ENCODE data around the gene PRDM2.

The PRDM2 gene

GRCh38 chr1:13798120-13798519 lies 98.1 kb downstream of the PRDM2 start:
- no peak for DNase-seq

- no peak for DNase-seq
Observed at GRCh38 chr1:13799502-13800283, 99.7 kb downstream of the PRDM2 start.

- no peak for DNase-seq
Observed at GRCh38 chr1:13801232-13801631, 101.2 kb downstream of the PRDM2 start.

GRCh38 chr1:13801655-13802486 lies 101.9 kb downstream of the PRDM2 start:
- DNase-seq, result no peak

DNA sequence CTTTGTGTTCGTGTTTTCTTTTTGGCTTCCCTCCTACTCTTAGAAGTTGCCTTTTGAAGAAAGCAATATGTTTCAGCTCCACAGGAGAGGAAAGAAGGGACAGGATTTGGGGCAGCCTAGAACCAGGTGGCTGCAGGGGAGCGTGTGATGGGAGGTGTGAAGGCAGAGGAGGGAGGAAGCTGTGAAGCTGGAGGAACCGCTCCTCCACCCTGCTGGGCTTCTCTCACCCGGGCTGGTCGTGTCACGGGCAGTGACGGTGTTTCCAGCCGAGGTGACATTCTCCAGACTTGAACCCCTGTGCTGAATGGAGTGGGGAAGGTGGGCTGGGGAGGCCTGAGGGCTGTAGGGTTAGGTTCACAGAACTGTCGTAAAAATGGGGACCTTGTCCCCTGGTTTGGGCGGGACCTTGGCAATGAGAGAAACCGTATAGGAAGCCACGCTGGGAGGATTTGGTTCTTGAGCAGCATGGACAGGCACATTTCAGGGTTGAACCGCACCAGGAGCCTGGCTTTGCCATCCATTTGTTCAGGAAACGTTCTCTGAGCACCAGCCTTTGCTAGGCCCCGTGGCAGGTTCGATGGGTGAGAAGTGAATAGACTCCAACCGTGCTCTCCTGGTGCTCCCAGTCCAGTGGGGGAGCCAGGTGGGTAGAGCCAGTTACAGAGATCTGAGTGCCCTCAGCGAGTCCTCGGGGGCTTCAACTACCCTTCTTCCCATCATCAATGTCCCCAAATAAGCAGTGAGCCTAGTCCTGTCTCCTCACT lies 103.0 kb downstream of the PRDM2 start:
- DNase-seq, result no peak

DNA sequence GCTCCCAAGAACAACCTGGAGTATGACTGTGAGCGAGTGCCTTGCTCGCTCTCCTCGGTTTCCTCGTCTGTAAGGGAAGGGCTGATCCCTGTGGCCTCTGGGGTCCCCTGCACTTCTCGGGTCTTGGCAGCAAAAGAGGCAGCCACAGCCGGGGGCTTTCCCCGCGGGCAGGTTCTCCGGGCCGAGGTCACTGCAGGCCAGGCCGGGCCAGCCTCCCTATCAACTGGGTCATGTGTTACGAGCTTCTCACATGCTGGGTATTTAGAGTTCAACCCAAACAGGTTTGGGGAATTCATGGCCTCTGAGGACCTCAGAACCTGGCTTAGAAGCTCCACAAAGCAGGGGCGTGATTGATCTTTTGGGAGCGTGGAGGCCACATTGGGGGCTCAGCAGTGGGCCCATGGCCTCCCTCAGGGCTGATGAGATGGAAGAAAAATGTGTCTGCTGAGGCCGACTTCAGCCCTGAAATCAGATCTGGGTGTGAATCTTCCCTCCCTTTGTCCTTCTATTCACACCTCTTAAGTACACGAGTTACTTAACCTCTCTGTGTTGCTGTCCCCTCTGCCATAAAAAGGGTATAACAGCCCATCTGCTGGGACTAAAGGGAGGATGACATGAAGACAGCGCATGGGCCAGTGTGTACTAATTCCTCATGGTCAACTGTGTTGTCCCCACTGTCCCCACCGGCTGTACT lies 103.7 kb downstream of the PRDM2 start:
- no peak for DNase-seq

- DNase-seq, result no peak
Observed at GRCh38 chr1:13804240-13804633, 104.2 kb downstream of the PRDM2 start.

GRCh38 chr1:13805431-13805830 lies 105.4 kb downstream of the PRDM2 start:
- DNase-seq, result no peak

DNA sequence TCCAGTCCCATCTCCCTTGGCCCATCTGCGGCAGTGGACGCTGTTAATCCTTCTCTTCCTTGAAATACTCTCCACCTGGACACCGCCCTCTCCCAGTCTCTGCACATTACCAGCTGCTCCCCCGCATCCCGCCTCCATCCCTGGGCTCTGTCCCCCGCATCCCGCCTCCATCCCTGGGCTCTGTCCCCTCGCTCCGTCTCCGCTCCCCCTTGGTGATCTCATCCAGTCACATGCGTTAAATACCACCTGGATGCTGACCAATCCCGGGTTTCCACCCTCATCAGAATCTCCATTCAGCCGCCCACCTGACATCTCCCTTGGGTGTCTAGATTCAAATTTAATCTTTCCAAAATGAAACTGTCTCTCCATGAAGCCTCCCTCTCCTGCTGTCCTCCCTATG lies 106.1 kb downstream of the PRDM2 start:
- DNase-seq, result no peak

DNA sequence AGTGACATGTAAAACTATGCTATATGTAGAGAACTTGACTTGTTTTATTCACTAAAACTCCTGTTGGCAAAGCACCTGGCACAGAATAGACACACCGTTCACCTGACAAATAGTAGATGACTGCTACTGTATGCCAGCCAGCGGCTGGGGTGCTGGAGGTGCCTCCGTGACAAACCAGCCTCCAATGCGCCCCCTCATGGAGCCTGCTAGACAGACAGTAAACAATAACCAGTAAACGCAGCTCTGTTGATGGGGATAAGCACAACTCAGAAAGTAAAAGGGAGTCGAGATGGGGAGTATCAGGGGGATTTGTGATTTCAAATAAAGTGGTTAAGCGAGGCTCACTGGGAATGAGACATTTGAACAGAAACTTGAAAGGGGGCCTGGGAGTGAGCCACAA lies 107.2 kb downstream of the PRDM2 start:
- no peak for DNase-seq

DNA sequence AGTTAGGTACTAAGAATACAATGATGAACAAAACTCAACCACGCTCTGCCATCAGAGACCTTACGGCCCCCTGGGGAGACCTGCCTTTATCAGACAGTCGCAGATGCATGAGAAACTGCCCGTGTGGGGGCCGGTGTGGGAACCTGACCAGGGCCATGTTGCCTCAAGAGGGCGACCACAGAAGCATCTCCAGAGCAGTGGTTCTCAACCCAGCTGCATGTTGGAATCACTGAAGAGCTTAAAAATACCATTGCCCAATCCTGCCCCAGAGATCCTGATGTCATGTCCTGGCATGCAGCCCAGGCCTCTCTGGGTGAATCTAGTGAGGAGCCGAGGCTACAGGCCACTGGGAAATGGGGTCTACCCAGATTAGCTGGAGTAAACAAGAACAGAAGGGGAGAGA lies 108.7 kb downstream of the PRDM2 start:
- no peak for DNase-seq

DNA sequence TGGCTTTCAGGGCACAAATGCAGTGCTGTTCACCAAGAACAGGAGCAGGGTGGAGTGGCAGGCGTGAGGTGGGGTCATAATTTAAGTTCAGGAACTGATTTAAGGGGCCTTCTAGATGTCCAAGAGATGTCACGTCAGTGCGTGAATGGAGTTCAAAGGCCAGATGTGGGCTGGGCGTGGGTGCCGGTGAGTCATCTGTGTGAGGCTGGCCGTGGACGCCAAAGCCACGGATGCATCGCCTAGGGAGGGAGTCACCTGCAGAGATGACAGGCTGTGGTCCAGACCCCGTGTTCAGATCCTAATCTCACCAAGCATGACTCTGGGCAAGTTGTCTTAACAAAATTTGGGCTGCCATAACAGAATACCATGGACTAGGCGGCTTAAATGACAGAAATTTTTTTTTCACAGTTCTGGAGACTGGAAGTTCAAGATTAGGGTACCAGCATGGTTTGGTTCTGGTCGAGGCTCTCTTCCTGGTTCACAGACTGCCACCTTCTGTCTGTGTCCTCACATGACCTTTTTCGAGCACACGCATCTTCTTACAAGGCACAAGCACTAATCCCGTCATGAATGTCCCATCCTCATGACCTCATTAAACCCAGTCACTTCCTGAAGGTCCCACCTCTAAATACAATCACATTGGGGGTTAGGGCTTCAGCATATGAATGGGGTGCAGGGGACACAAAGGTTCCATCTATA lies 109.6 kb downstream of the PRDM2 start:
- no peak for DNase-seq

- no peak for DNase-seq
Observed at GRCh38 chr1:13812456-13813397, 112.7 kb downstream of the PRDM2 start.

- no peak for DNase-seq
Observed at GRCh38 chr1:13813398-13814012, 113.5 kb downstream of the PRDM2 start.

GRCh38 chr1:13814131-13814530 lies 114.1 kb downstream of the PRDM2 start:
- no peak for DNase-seq

DNA sequence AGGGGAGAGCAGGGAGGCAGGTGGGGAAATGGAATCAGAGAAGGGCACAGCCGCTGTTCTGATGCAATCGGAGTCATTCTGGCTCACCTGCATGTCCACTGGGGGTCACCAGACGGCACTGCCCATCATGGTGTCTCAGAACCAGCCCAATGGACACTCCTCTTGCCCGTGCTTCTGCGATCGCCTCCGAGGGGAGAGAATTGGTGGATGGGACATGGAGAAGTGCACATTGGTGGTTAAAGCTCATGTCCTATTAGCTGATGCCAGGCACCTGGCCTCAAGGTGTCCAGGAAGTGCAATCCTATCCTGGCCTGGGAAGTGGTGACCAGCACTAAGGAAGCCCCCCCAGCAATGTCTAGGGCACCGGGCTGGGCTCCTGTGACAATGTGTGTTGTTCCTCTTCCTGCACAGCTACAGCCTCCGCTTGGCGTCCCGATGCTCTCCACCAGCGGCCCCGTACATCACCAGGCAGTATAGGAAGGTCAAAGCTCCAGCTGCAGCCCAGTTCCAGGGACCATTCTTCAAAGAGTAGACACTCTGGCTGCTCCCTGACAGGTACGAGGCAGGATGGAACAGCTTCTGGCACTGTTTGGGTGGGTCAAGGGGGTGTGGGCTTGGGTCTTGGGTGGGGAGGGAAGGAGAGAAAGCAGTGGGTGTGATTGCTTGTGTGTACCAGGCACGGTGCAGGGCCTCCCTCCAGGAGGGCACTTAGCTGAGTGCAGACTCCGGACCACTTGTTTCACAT lies 116.2 kb downstream of the PRDM2 start:
- no peak for DNase-seq

- DNase-seq, result no peak
Observed at GRCh38 chr1:13817906-13818305, 117.9 kb downstream of the PRDM2 start.

GRCh38 chr1:13818926-13819325 lies 118.9 kb downstream of the PRDM2 start:
- DNase-seq, result no peak

GRCh38 chr1:13819642-13820041 lies 119.7 kb downstream of the PRDM2 start:
- DNase-seq, result no peak

DNA sequence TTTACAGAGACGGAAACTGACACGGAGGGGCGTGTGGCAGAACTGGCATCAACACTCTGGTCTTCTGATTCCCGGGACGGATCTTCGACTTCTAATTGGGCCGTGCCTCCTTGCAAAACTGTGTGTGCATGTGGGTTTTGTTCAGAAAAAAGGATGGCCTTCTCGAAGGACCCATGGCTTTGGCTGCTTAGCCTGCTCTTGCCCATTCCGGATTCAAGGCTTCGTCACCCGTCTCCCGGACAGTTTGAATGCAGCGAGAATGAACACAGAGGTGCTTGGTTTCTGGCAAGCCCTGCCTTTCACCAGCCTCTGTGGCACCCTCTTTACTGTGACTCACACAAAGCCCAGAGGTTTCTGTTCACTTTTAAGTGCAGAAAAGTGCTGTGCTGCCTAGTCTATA lies 120.1 kb downstream of the PRDM2 start:
- DNase-seq, result no peak

Measured in NCI-H524 treated with DMSO at 0.1 percent for 48 hours (cell line).